Left ventricle myocardium inferior (tissue), 1 donor: ENCODE results near the gene MFSD2B. TPM values are rescaled to one million over a fixed set of nuclear protein-coding genes. Genes with fewer than 3 reads are reported as not detected.
A peak's percentile ranks its signal among the peaks of the same experiment; 100 is the strongest.

ENCODE experiments used
- DNase-seq: peaks from one replicate; pipeline ENCODE4 v3.0.0-alpha.2; 2020
- H3K27ac ChIP-seq: fragments of 200-600 bp; replicated peaks from 2 replicates; pipeline ENCODE4 v1.8.0; 2021
- H3K27me3 ChIP-seq: fragments of 200-600 bp; 2 replicates; pipeline ENCODE4 v1.8.0; 2021; ENCODE audit warnings: low read depth
- H3K36me3 ChIP-seq: fragments of 200-600 bp; 2 replicates; pipeline ENCODE4 v1.8.0; 2021
- H3K4me1 ChIP-seq: fragments of 200-600 bp; 2 replicates; pipeline ENCODE4 v1.8.0; 2021
- H3K4me3 ChIP-seq: fragments of 200-600 bp; 2 replicates; pipeline ENCODE4 v1.8.0; 2021; ENCODE audit warnings: mild to moderate bottlenecking, moderate library complexity
- H3K9me3 ChIP-seq: fragments of 200-600 bp; replicated peaks from 2 replicates; pipeline ENCODE4 v1.8.0; 2021
- intact Hi-C: fragments of 100-400 bp; cut with micrococcal nuclease; formaldehyde crosslinking; loops from one replicate; pipeline ENCODE4 v1.11.0; 2022
- total RNA-seq: library from RNA; stranded (reverse); fragmentation: NEBNext Ultra II Directional; extraction: Animal tissue kit (Norgen Biotek cat#: 25700); gene quantifications from one replicate; pipeline ENCODE4 v1.2.1, GENCODE V29; 2021
- TF ChIP-seq, protein P1 (sequence below): fragments of 200-600 bp; IDR thresholded peaks from 2 replicates; pipeline ENCODE4 v1.8.0; 2021; ENCODE audit warnings: antibody characterized with exemption, mild to moderate bottlenecking, borderline replicate concordance
- donor health status: DM: no; HTN: yes; CAD: no; lungs with severe emphysema.

The MFSD2B gene
- total RNA-seq, 1 donor from 2014 or later: 0.16 TPM

DNA sequence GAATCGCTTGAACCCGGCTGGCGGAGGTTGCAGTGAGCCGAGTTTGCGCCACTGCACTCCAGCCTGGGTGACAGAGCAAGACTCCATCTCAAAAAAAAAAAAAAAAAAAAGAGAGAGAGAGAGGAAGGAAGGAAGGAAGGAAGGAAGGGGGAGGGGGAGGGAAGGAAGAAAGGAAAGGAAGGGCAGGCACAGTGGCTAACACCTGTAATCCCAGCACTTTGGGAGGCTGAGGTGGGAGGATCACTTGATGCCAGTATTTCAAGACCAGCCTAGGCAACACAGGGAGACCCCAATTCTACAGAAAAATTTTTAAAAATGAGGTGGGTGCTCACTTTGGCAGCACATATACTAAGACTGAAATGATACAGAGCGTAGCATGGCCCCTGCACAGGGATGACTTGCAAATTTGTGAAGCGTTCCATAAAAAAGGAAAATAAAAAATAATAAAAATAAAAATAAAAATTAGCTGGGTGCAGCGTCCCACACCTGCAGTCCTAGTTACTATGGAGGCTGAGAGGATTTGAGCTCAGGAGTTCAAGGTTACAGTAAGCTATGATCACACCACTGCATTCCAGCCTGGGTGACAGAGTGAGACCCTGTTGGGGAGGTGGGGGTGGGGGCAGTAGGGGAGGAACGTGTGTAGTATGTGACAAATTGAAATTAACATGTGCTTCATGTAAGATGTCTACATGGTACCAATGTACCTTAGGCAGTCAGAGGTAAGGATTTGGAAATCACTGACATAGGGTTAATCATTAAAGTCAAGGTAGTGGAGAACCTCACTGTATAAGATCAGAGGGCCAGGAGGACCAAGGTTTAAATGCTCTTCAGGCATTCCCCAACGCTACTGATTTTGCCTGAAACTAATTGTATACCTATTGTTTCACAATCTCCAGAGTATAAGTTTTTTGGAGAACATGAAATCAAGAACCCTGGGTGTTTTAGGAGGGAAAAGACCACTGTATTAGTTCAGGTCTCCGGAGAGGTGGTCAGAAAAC lies 35.9 kb downstream of the MFSD2B start:
- DNase-seq: no peak
- intact Hi-C loops: no loop called here
- Histone ChIP-seq H3K27ac (no peak overlapping the region), H3K9me3 (no peaks in the 10 kb centered on the region), H3K27me3 (no peaks in the 10 kb centered on the region), H3K36me3 (no peaks in the 10 kb centered on the region), H3K4me1 (peaks cover 43% of the 10 kb centered on the region), H3K4me3 (peak overlapping the region; percentile 82)
- TF ChIP-seq, protein P1, sequence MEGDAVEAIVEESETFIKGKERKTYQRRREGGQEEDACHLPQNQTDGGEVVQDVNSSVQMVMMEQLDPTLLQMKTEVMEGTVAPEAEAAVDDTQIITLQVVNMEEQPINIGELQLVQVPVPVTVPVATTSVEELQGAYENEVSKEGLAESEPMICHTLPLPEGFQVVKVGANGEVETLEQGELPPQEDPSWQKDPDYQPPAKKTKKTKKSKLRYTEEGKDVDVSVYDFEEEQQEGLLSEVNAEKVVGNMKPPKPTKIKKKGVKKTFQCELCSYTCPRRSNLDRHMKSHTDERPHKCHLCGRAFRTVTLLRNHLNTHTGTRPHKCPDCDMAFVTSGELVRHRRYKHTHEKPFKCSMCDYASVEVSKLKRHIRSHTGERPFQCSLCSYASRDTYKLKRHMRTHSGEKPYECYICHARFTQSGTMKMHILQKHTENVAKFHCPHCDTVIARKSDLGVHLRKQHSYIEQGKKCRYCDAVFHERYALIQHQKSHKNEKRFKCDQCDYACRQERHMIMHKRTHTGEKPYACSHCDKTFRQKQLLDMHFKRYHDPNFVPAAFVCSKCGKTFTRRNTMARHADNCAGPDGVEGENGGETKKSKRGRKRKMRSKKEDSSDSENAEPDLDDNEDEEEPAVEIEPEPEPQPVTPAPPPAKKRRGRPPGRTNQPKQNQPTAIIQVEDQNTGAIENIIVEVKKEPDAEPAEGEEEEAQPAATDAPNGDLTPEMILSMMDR: no peak

DNA sequence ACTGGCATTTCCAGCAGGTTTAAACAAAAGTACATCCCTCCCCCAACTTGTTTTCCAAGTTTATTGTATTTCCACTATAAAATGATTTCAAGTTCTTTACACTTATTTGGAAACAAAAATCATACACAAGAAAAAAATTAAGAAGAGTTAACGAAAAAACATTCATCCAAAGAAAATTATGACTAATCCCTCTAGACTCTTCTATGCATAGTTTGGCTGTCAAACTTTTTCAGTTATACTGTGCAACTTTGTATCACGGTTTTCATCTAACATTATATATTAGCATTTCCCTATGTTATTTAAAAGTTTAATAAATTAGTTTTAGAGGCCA lies 36.7 kb downstream of the MFSD2B start:
- no peaks in the 10 kb centered on the region for H3K27me3 ChIP-seq
- intact Hi-C loops: no loop called here
- H3K36me3 ChIP-seq: no peaks in the 10 kb centered on the region
- peaks cover 43% of the 10 kb centered on the region for H3K4me1 ChIP-seq
- H3K27ac ChIP-seq: peak overlapping the region; percentile 77
- no peak for DNase-seq
- peak overlapping the region; percentile 82 for H3K4me3 ChIP-seq
- H3K9me3 ChIP-seq: no peaks in the 10 kb centered on the region
- TF ChIP-seq, protein P1: no peak

DNA sequence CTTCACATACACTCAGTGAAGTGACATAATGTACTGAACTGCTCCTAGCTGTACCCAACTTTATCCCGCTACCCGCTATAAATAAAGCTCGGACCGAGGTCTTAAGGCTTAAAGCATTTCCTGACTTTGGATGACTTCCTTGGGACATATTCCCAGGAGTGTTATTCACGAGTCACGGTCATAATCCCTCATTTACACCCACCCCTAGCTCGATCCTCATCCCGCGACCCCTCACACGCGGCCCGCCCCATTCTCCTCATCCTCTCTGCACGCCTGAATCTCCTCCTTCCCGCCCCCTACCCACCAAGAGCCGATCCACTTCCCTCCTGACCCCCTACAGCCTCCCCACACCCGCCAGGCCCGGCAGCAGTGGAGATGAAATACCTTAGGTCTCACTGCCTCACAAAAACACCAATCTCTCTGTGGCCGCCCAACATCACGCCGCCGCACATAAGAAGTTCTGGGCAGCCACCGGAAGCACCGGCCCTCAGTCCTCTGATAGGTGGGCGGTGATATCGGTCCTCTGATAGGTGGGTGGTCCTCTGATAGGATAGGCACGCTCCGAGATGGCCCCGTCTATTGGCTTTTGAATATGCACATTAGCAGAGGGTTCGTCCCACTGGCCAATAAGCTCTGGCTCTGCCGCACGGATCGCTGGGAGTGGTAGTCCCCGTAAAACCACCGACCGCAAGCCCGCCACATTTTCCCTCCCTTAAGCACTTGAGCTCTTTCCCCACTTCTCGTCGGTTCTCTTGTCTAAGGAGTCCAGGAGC lies 37.2 kb downstream of the MFSD2B start, which contains the start of gene WDCP:
TSS of gene WDCP (minus strand) at position 462 of the 773 bp plus-strand sequence. CDS start 7,897 bp downstream, outside the sequence.
- H3K4me1 ChIP-seq: peaks cover 43% of the 10 kb centered on the region
- H3K4me3 ChIP-seq: peak within 1 kb of the TSS; percentile 82
- TF ChIP-seq, protein P1: no peak
- intact Hi-C loops: no loop called here
- no peaks in the 10 kb centered on the region for H3K36me3 ChIP-seq
- peak within 1 kb of the TSS; percentile 77 for H3K27ac ChIP-seq
- no peaks in the 10 kb centered on the region for H3K9me3 ChIP-seq
- no peaks in the 10 kb centered on the region for H3K27me3 ChIP-seq
- DNase-seq: peak; percentile 93

DNA sequence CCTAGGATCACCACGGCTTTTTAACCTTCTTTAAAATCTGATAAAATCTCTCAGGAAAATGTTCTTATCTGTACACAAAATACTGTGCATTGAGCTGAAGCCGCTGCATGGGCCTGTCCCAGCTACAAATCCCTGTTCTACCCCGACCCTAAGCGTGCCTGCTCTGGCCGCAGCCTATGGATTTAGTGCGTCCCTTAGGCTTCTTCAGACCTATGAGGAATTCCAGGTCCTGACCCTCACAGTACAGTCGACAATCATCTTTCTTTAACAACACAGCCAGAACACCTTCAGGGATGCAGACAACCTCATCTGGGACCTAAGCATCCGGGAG lies 37.8 kb downstream of the MFSD2B start:
- H3K4me3 ChIP-seq: peak overlapping the region; percentile 82
- no peaks in the 10 kb centered on the region for H3K36me3 ChIP-seq
- DNase-seq: no peak
- H3K27me3 ChIP-seq: no peaks in the 10 kb centered on the region
- intact Hi-C loops: no loop called here
- TF ChIP-seq, protein P1: no peak
- no peak overlapping the region for H3K27ac ChIP-seq
- H3K4me1 ChIP-seq: peaks cover 43% of the 10 kb centered on the region
- H3K9me3 ChIP-seq: no peaks in the 10 kb centered on the region

DNA sequence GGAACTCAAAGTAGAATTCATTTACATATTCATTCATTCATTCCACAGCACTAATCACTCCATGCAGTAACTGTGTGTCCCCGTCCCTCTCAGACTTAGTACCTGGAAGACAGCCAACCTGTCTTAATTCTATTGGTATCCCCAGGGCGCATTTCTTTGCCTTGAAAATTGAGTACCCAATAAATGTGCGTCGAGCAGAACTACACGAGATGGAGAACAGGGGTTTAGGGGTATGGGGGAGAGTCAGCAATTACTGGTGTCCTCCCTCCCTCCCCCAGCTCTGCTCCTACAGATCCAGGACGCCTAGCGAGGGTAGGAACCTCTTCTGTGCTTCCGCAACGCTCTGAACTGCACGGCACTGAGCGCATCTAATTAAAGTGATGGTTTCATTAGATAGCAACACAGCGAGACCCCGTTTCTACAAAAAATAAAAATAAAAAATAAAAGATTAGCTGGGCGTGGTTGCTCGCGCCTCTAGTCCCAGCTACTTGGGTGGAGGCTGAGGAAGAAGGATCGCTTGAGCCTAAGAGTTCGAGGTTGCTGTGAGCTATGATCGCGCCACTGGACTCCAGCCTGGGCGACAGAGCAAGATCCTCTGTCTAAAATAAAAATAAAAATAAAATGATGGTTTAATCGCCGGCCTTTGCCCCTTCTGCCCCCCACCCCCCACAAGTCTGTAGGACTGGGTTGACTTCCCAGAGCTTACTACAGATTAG lies 39.0 kb downstream of the MFSD2B start:
- Histone ChIP-seq H3K36me3 (no peaks in the 10 kb centered on the region), H3K27me3 (no peaks in the 10 kb centered on the region), H3K4me1 (peaks cover 43% of the 10 kb centered on the region), H3K27ac (peak overlapping the region; percentile 5), H3K4me3 (peak overlapping the region; percentile 88), H3K9me3 (no peaks in the 10 kb centered on the region)
- intact Hi-C loops: no loop called here
- TF ChIP-seq, protein P1: no peak
- DNase-seq: no peak
